ENCODE data around the gene GPA33. TPM values are rescaled to one million over a fixed set of nuclear protein-coding genes. Genes with fewer than 3 reads are reported as not detected.

The GPA33 gene, protein sequence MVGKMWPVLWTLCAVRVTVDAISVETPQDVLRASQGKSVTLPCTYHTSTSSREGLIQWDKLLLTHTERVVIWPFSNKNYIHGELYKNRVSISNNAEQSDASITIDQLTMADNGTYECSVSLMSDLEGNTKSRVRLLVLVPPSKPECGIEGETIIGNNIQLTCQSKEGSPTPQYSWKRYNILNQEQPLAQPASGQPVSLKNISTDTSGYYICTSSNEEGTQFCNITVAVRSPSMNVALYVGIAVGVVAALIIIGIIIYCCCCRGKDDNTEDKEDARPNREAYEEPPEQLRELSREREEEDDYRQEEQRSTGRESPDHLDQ
- 0.10 and 0.17 TPM in 2 replicates for total RNA-seq

DNA sequence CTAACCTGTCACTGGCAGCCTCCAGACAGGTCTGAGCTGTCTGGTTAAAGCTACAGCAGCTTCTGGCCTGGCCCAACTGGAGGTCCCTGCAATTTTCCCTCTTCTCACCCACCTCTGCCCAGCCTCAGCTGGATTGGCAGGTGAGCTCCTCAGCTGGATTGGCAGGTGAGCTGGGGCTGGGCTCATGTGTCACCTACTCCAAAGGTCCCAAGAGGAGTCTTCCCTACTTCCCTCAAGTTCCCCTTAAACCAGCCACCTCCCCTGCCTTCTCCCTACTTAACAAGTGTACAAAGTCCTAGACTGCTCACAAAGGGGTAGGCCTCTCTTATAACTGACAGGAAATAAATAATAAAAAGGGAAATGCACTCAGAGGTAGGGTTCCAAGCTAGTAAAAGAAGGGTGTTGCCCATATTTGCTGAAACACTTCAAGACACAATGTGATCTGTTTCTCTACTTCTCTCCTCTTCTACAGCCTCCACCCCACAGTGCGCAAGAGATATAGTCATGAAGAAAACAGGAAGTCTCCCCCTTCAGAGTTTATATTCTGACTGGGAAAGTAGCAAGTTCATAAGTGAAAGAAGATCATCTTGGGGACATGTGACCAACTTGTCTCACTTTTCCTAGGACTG is at the start of gene GPA33:
GPA33 (minus strand) TSS at position 64 of the 629 bp plus-strand sequence. CDS start 90 bp downstream, outside the sequence.
- DNase-seq (ENCODE audit: low read depth) = no peak

DNA sequence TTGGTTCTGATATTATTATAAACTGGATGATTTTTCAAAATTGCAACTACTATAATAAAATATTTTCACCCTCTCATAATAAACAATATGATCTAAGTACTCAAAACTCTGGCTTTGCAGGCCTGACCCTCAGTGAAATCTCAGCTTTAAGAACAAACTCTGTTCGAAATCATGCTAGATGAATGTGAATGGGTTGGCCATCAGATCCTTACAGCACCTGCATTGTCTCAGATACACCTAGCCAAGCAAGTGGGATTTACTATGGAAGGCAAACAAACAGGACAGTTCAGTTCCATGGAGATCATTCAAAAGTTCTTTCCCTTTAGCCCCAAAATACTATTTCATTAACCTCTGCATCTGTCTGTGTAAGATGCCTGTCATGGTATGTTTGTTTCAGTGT is 48.5 kb upstream of the GPA33 start:
- DNase-seq (ENCODE audit: low read depth) = no peak

DNA sequence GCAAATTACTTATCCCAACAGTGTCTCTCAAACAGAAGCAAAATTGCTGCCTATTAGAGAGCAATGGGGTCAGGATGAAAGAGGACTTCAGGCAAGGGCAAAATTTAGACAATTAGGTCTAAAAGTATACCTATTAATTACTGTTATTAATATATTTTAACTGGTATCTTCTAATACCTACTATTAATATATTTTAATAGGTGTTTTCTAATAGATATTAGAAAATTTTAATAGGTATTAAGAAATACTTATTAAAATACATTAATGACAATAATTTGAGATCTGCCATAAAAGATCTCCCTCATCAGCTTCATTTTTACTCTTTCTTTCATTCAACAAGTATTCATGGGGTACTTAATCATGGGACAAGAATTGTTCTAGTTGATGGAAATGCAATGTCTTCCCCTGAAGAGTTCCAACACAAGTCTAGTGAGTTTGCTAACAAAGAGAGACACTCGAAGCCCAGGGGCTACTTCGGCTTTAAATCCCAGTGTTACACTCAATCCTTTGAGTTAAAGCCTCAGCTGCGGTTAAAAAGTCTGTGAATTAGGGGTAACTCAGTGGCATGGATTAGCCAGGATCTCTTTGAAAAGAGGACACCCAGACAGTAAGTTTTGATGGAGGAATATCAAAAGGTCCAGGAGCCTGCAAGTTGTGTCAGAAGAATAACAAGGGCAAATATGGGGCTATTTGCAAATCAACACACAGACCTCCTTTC is 47.8 kb upstream of the GPA33 start:
- no peak for DNase-seq (ENCODE audit: low read depth)

DNA sequence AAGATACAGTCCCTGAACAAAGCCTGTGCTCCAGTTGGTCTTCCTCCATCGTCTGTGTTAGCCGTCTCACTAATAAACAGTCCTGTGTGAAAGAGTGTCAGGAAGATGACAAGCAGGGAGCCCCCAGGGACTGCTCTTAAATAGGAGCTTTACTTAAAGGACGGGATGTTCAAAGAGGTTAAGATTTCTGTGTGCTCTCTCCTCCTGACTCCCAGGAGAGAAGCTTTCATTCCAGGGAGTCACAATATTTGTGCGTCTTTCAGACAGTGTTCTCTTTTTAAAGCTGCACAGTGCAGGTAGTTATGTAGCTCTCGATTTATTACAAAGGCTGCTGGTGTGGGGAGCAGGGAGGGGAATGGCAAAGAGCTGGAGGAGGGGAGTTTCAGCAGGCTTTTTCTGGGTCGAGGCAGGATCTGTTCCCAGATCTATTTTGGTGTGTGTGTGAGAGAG is 47.2 kb upstream of the GPA33 start:
- no peak for DNase-seq (ENCODE audit: low read depth)

DNA sequence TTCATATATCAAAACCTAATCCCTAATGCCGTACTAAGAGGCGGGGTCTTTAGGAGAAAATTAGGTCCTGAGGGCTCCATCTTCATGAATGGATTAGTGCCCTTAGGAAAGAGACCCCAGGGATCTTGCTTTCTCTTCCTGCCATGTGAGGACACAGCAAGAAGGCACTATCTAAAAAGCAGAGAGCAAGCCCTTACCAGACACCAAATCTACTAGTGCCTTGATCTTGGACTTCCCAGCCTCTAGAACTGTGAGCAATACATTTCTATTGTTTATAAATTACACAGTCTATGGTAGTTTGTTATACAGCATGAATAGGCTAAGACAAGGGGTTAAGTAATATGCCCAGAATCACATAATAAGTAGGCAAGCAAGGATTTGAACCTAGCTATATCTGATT is 46.6 kb upstream of the GPA33 start:
- DNase-seq (ENCODE audit: low read depth) = no peak

DNA sequence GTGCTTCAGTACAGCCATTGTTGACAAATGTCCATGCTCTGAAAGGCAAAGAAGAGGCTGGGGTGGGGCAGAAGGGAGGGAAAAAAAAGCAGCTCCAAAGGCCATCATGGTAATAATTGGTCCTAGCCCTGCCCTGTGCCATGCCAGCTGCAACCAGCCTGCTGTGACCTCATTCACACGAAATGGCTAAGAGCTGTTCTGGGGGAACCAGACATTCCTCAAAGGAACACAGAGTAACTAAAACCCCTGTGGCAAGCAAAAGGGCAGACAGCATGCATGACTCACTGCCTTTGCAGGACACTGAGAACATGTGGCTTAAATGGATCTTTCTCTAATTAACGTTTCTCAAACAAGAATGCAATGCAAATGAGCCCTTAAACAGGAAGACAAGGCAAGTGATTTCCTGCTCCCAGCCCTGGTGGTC is 46.0 kb upstream of the GPA33 start:
- peak; percentile 98 for DNase-seq (ENCODE audit: low read depth)

DNA sequence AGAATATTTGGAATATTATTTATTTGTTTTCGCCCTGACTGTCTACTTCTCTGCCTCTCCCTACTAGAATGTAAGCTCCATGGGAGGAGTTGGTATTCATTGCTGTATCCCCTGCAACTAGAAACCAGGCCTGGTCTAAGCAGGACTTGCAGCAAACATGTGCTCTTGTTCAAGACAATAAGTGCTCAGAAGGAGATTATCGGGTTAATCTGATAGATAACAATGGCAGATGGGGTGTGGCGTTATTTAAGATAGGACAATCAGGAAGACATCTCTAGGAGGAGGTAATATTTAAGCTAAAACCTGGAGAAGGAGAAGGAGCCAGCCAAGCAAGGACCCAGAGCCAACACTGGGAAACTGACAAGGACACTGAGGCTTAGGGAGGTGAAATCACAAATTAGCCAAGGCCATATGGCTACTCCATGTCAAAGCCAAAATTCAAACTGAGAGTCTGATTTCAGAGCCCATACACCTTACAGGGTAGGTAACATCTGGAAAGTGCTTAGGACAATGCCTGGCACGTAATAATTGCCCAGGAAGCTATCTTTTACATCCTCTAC is 45.2 kb upstream of the GPA33 start:
- DNase-seq (ENCODE audit: low read depth) = no peak

DNA sequence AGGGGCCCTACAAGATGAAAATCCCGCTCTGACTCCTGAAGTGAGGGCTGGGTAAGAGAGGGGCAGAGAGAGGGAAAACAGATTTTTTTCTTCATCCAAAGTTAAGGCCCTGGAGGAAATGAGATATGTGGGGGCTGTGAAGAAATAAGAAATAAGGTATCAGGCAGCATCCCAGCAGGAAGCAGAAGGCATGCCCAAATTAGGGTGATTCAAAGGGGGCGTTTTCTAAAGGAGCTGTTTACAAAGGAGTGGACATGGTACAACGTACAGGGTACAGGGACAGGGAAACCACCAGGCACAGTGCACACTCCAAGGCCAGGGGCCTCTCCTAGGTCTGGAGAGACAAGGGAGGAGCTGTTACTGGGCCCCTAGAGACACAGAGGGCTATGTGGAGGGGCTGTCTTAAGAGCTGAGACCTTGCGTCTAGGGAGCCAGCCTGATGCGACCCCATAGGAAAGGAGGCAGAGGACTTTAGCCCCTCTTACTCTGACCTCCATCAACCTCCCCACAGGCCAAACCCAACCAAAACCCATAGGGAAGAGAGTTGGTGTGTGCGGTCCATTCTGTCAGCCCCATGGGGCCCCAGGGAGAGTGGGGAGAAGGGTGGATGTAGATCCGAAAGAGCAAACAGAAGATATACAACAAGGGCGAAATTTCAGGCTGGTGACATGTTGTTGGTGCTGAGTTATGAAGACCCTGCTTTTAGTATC is 42.3 kb upstream of the GPA33 start:
- no peak for DNase-seq (ENCODE audit: low read depth)

DNA sequence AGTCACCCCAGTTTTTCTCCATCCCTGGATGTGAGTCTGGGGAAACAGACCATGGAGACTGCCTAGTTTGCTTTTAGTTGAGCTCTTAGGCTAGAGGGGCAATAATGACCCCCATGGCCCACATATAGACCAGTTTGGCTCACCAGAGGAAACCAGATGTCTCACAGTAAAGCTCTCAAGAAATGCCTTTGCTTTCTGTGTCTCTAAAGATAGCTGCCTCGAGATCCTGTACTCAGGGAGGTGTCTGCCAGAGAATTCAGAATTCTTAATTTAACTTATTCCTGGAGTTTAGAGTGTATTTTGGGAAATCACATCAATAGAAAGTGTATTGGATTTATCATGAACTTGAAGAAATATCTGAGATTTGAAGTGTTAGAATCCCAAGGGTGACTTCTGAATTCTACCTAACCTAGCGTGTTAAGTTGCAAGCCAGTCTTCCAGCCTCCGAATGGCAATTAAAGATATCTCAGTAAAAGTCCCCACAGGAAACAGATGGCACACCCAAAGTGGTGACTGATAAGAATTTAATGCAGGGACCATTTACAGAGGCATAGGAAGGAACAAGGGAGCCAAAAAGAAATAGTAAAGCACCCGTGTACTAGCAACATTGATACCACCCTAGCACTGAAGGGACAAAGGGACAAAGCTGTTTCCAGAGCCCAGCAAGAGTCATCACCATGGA is 40.8 kb upstream of the GPA33 start:
- DNase-seq (ENCODE audit: low read depth) = no peak

DNA sequence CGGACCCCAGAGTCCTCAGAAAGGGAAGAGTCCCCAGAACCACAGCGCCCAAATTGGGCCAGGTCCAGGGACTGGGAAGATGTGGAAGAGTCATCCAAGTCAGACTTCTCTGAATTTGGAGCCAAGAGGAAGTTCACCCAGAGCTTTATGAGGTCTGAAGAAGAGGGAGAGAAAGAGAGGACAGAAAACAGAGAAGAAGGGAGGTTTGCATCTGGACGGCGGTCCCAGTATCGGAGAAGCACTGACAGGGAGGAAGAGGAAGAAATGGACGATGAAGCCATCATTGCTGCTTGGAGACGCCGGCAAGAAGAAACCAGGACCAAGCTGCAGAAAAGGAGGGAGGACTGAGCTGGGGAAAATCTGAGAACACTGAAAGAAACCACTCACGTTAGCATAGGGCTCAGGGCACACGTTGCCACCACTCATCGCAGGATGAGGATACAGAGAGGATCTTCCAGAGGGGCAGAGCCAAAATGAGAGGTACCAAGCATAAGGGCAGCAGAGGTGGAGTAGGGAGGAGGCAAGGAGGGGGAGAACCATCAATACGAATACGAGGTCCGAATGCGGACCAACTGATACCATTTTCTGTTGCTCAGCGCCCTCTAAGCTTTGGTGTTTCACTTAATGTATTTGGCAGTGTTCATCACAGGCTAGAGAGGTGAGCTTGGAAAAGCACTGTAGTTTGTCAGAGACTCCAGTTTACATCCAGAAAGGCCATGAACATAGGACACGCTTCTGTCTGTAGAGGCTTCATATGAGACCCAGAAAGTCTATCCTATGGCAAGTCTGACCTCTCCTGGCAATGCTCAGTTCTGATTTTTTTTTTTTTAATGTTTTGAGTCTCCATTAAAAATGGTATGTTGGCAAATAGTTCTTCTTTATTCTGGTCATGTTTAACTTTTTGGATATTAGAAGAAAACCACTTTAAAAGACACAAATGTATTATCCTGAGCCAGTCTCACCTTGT is 38.4 kb upstream of the GPA33 start:
- peak; percentile 11 for DNase-seq (ENCODE audit: low read depth)

DNA sequence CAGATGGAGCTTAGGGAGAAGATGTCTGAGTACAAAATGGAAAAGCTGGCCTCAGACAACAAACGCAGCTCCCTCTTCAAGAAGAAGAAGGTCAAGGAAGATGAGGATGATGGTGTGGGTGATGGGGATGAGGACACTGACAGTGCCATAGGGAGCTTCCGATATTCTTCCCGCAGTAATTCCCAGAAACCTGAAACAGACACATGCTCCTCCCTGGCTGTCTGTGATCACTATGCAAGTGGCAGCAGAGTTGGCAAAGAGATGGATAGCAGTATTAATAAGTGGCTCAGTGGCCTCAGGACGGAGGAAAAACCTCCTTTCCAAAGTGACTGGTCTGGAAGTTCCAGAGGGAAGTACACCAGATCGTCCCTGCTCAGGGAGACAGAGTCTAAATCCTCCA is 37.5 kb upstream of the GPA33 start:
- no peak for DNase-seq (ENCODE audit: low read depth)

DNA sequence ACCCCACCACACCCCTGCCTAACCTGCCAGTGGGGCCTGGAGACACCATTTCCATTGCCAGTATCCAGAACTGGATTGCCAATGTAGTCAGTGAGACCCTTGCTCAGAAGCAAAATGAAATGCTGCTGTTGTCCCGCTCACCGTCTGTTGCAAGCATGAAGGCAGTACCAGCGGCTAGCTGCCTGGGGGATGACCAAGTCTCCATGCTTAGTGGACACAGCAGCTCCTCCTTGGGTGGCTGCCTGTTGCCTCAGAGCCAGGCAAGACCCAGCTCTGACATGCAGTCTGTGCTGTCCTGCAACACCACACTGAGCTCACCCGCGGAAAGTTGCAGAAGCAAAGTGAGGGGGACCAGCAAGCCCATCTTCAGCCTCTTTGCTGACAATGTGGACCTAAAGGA is 37.1 kb upstream of the GPA33 start:
- DNase-seq (ENCODE audit: low read depth) = no peak

DNA sequence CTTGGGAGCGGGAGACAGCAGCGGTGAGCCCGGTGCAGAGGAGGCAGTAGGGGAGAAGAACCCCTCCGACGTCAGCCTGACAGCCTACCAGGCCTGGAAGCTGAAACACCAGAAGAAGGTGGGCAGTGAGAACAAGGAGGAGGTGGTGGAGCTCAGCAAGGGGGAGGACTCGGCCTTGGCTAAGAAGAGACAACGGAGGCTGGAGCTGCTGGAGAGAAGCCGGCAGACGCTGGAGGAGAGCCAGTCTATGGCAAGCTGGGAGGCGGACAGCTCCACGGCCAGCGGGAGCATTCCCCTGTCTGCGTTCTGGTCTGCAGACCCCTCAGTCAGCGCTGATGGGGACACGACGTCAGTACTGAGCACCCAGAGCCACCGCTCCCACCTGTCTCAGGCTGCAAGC is 36.6 kb upstream of the GPA33 start:
- DNase-seq (ENCODE audit: low read depth) = no peak

DNA sequence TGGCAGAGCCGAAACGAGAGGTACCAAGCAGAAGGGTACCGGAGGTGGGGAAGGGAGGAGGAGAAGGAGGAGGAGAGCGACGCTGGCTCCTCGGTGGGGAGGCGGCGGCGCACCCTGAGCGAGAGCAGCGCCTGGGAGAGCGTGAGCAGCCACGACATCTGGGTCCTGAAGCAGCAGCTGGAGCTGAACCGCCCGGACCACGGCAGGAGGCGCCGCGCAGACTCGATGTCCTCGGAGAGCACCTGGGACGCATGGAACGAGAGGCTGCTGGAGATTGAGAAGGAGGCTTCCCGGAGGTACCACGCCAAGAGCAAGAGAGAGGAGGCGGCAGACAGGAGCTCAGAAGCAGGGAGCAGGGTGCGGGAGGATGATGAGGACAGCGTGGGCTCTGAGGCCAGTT is 36.1 kb upstream of the GPA33 start:
- DNase-seq (ENCODE audit: low read depth) = no peak

DNA sequence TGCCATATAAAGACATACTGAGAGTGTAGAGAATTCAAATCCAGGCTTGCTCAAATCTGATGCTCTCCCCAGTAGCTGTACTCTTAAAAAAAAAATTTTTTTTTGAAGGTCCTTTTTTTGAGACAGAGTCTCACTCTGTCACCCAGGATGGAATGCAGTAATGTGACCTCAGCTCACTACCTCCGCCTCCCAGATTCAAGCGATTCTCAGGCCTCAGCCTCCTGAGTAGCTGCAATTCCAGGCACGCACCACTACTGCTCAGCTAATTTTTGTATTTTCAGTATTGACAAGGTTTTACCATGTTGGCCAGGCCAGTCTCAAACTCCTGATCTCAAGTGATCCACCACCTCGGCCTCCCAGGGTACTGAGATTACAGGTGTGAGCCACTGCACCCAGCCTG is 32.4 kb upstream of the GPA33 start:
- no peak for DNase-seq (ENCODE audit: low read depth)

DNA sequence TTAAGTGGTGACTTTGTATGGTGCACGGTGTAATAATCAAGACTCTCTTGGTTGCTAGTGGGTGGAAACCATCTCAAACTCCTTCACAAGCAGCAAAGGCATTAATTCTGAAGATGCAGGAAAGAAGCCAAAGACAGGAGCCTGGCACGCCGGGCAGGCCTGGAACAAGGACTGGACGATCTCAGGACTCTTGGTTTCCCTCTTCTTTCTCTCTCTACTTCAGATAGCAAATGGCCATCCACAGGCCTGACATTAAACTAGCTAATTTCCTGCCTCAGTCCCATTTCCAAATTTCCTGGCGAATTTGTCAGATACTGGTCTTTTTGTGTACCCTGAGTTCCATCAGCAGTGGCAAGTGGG is 31.9 kb upstream of the GPA33 start:
- DNase-seq (ENCODE audit: low read depth) = no peak

DNA sequence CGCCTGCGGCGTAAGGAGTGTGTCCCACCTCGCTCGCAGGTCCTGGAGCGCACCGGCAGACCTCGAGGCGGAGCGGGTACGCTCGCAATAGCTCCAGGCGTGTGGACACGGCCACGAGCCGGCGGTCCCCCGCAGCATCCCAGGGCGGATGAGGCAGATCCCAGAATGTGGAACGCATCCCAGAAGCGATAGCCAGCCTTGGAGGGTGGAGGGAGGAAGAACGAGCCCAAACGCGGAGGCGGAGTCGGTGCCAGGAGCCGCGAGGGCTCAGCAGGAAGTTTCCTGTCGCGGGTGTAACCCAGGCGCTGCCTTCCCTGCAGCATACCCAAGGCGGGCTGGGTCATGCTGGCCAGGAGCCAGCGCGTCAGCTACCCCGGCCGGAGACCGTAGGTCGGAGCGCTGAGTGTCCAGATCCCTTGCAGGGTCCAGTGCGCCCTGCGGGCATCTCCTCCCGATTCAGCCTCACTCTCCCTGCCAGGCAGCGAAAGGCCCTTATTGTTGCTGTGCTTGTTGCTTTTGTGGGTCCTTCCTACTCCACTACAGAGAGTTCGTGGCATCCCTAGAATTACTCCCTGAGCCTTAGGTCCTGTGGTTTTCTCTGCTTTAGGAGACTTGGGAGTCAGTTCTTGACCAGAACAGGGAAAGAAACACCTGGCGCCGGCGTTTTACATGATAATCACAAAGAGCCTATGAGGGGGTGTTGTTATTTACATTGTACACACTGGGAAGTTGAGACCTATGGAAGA is 31.4 kb upstream of the GPA33 start:
- DNase-seq (ENCODE audit: low read depth) = peak; percentile 54

DNA sequence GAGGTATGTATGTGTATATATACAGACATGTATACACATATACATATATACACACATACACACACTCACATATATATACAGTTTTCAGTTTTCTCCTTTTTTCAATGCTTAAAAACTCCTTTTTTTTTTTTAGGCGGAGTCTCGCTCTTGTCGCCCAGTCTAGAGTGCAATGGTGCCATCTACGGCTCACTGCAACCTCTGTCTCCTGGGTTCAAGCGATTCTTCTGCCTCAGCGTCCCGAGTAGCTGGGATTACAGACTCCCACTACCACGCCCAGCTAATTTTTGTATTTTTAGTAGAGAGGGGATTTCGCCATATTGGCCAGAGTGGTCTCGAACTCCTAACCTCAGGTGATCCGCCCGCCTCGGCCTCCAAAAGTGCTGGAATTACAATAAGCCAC is 30.7 kb upstream of the GPA33 start:
- DNase-seq (ENCODE audit: low read depth) = no peak

DNA sequence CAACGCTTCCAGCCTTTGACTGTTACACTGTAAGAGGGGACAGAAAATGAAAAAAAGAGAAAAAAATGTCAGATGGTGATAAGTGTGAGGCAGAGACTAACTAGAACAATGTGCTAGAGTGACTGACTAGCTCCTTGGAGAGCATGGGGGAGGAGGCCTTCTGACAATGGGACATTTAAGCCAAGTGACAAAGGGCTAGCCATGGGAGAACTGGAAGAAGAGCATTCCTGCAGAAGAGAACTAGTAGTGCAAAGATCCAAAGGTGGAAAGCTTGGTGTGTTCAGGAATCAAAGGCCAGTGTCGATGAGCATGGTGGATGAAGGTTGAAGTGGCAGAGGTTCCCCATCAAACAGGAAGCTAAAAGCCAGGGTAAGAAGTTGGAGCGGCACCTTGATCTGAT is 29.5 kb upstream of the GPA33 start:
- DNase-seq (ENCODE audit: low read depth) = no peak

DNA sequence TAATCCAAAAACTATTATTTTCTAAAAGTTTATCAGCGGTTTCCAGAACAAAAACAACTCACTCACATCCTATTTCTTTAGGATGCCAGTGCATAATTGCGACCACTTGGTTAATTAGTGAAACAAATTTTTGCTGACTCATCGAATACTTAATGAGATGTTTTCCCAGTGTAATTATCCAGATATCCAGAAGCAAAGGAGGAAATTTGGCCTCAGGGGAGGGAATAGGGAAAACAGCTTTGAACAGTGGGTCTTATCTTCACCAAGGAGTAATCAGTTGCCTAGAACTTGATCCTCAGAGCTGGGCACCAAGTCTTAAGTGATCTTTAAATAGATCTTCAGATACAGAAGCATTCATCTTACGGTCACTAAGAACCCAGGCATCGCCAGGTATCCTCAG is 28.0 kb upstream of the GPA33 start:
- DNase-seq (ENCODE audit: low read depth) = peak; percentile 19
